IMR-90 (cell line): ENCODE results near the gene MMD. TPM values are rescaled to one million over a fixed set of nuclear protein-coding genes. Genes with fewer than 3 reads are reported as not detected.

Experiments used
- ATAC-seq: fragments of 200-7000 bp; cut with Tn5 transposase; 2 replicates; pipeline ENCODE4 v1.9.1; 2020; ENCODE audit warnings: low read depth, mild to moderate bottlenecking, moderate library complexity
- BruUV-seq: library from RNA; stranded (reverse); fragments of 400-500 nt; replicated peaks from 2 replicates; lab custom pipeline; 2021; lab: Mats Ljungman, UMichigan
- CTCF ChIA-PET: fragments of 300-600 bp; formaldehyde crosslinking; extraction: SDS; loops from one replicate; lab custom pipeline; 2021; ENCODE audit warnings: antibody characterized with exemption; lab: Yijun Ruan, JAX
- POLR2A ChIA-PET: fragments of 300-600 bp; sonication (Branson Sonifier 250); formaldehyde crosslinking; loops from one replicate; lab custom pipeline; 2022; ENCODE audit warnings: antibody characterized with exemption; ENCODE audit not compliant: unreplicated experiment; lab: Charles Lee
- DNase-seq: peaks from one replicate; pipeline ENCODE4 v3.0.0; 2013
- H2AFZ ChIP-seq: replicated peaks from 2 replicates; pipeline ENCODE3; 2013; ENCODE audit warnings: low read length, mild to moderate bottlenecking; ENCODE audit not compliant: poor library complexity
- H2AK5ac ChIP-seq: 2 replicates; pipeline ENCODE4 v1.6.1; 2013; ENCODE audit warnings: low read depth, low read length, inconsistent platforms
- H2AK9ac ChIP-seq: replicated peaks from 2 replicates; pipeline ENCODE3; 2013; ENCODE audit warnings: mild to moderate bottlenecking, low read depth, low read length, moderate library complexity; ENCODE audit not compliant: poor library complexity
- H2BK120ac ChIP-seq: 2 replicates; pipeline ENCODE4 v1.6.1; 2013; ENCODE audit warnings: low read depth, low read length, inconsistent platforms
- H2BK15ac ChIP-seq: 3 replicates; pipeline ENCODE4 v1.6.1; 2013; ENCODE audit warnings: low read depth, low read length, inconsistent platforms
- H2BK20ac ChIP-seq: 2 replicates; pipeline ENCODE4 v1.6.1; 2013; ENCODE audit warnings: low read depth, mild to moderate bottlenecking, inconsistent platforms, low read length, moderate library complexity
- H2BK5ac ChIP-seq: 2 replicates; pipeline ENCODE4 v1.6.1; 2013; ENCODE audit warnings: mild to moderate bottlenecking, low read depth, low read length, inconsistent platforms; ENCODE audit not compliant: poor library complexity, severe bottlenecking
- H3K14ac ChIP-seq: replicated peaks from 2 replicates; pipeline ENCODE4 v1.6.1; 2013; ENCODE audit warnings: low read depth, low read length, inconsistent platforms
- H3K18ac ChIP-seq: 2 replicates; pipeline ENCODE4 v1.6.1; 2013; ENCODE audit warnings: low read depth, low read length, control low read depth
- H3K23ac ChIP-seq: 2 replicates; pipeline ENCODE4 v1.6.1; 2013; ENCODE audit warnings: low read depth, low read length, inconsistent platforms
- H3K27ac ChIP-seq: 2 replicates; pipeline ENCODE4 v1.5.1; 2013; ENCODE audit warnings: mild to moderate bottlenecking, control low read depth, low read length; ENCODE audit not compliant: insufficient read depth
- H3K27me3 ChIP-seq: 2 replicates; pipeline ENCODE4 v1.6.1; 2013; ENCODE audit warnings: low read length; ENCODE audit not compliant: control insufficient read depth, insufficient read depth
- H3K36me3 ChIP-seq: 2 replicates; pipeline ENCODE4 v1.6.1; 2013; ENCODE audit warnings: low read length, mixed read lengths; ENCODE audit not compliant: control insufficient read depth, insufficient read depth
- H3K4ac ChIP-seq: 2 replicates; pipeline ENCODE4 v1.6.1; 2013; ENCODE audit warnings: low read depth, low read length, inconsistent platforms
- H3K4me1 ChIP-seq: 2 replicates; pipeline ENCODE4 v1.6.1; 2013; ENCODE audit warnings: low read length, mixed read lengths; ENCODE audit not compliant: control insufficient read depth, insufficient read depth
- H3K4me2 ChIP-seq: 2 replicates; pipeline ENCODE4 v1.6.1; 2013; ENCODE audit warnings: low read depth, mild to moderate bottlenecking, control low read depth, low read length, moderate library complexity
- H3K4me3 ChIP-seq: 2 replicates; pipeline ENCODE4 v1.5.1; 2013; ENCODE audit warnings: low read depth, mild to moderate bottlenecking, control low read depth, low read length, moderate library complexity; ENCODE audit not compliant: insufficient read depth
- H3K56ac ChIP-seq: 2 replicates; pipeline ENCODE4 v1.6.1; 2013; ENCODE audit warnings: low read length, inconsistent platforms; ENCODE audit not compliant: insufficient read depth; ENCODE audit errors: extremely low read depth
- H3K79me1 ChIP-seq, 2 experiments: 2 replicates each; pipeline ENCODE4 v1.6.1; 2013; ENCODE audit warnings: low read length in 2 of 2, inconsistent platforms in 1 of 2, low read depth in 1 of 2
- H3K9ac ChIP-seq: 2 replicates; pipeline ENCODE4 v1.6.1; 2013; ENCODE audit warnings: low read depth, low read length, control low read depth
- H3K9me1 ChIP-seq: 2 replicates; pipeline ENCODE4 v1.6.1; 2013; ENCODE audit warnings: low read length, inconsistent platforms; ENCODE audit not compliant: insufficient read depth
- H3K9me3 ChIP-seq: 2 replicates; pipeline ENCODE4 v1.6.1; 2013; ENCODE audit warnings: low read length; ENCODE audit not compliant: control insufficient read depth, insufficient read depth
- H4K20me1 ChIP-seq: 2 replicates; pipeline ENCODE4 v1.6.1; 2013; ENCODE audit warnings: low read length, inconsistent platforms; ENCODE audit not compliant: insufficient read depth
- H4K5ac ChIP-seq: 2 replicates; pipeline ENCODE4 v1.6.1; 2013; ENCODE audit warnings: mild to moderate bottlenecking, low read depth, low read length, control low read depth
- H4K8ac ChIP-seq, 2 experiments: 2 replicates each; pipeline ENCODE4 v1.6.1; 2013; ENCODE audit warnings: low read depth in 2 of 2, low read length in 2 of 2, control low read depth in 1 of 2, inconsistent platforms in 1 of 2
- H4K91ac ChIP-seq: 2 replicates; pipeline ENCODE4 v1.6.1; 2013; ENCODE audit warnings: low read depth, low read length, inconsistent platforms; ENCODE audit not compliant: insufficient read depth
- CEBPB ChIP-seq: IDR thresholded peaks from 2 replicates; pipeline ENCODE4 v1.6.1; 2012; ENCODE audit warnings: low read depth, low read length, improper control_type of control experiment
- MXI1 ChIP-seq: IDR thresholded peaks from 2 replicates; pipeline ENCODE4 v1.6.1; 2012; ENCODE audit warnings: low read depth, mild to moderate bottlenecking, low read length, moderate library complexity, borderline replicate concordance
- NFE2L2 ChIP-seq: fragments of 150-350 bp; IDR thresholded peaks from 2 replicates; pipeline ENCODE4 v1.6.1; 2016; ENCODE audit warnings: low read depth, mild to moderate bottlenecking, low read length
- POLR2A ChIP-seq: IDR thresholded peaks from 2 replicates; pipeline ENCODE4 v1.6.1; 2012; ENCODE audit warnings: mild to moderate bottlenecking, low read depth, low read length
- RAD21 ChIP-seq: IDR thresholded peaks from 2 replicates; pipeline ENCODE4 v1.6.1; 2012; ENCODE audit warnings: low read length, improper control_type of control experiment
- SMC3 ChIP-seq: fragments of 150-350 bp; IDR thresholded peaks from 2 replicates; pipeline ENCODE4 v1.6.1; 2016; ENCODE audit warnings: low read depth, mild to moderate bottlenecking, antibody characterized with exemption, low read length, moderate library complexity
- WGBS, 2 experiments: methylation state at CpG; one replicate each; pipeline versions ENCODE4 v1.1.5 to v1.1.7; 2013; ENCODE audit warnings: missing lambda C conversion rate in 2 of 2; ENCODE audit not compliant: insufficient read length in 1 of 2; ENCODE audit errors: extremely low coverage in 2 of 2; 5-methylcytosine and 5-hydroxymethylcytosine counted together
- dilution Hi-C: fragments of 300-500 bp; cut with HindIII; formaldehyde crosslinking; loops from one replicate; pipeline ENCODE4 v1.14.3; 2018; ENCODE audit warnings: low sequenced_read_pairs; ENCODE audit not compliant: unreplicated experiment
- in situ Hi-C: fragments of 300-500 bp; cut with MboI; formaldehyde crosslinking; loops from 3 replicates; pipeline ENCODE4 v1.14.3; 2019; ENCODE audit warnings: low sequenced_read_pairs, inconsistent platforms, mixed read lengths
- intact Hi-C: fragments of 100-400 bp; cut with micrococcal nuclease; formaldehyde crosslinking; loops from 2 replicates; pipeline ENCODE4 v1.10.0; 2022
- polyA plus RNA-seq, 3 experiments: library from polyadenylated mRNA; depleted of rRNA; stranded (reverse); fragments of >200 nt; gene quantifications; 2 replicates each; pipeline ENCODE4 v1.2.3, GENCODE V29; 2012; ENCODE audit warnings: low replicate concordance in 1 of 3
- total RNA-seq: library from RNA; depleted of rRNA; stranded (reverse); fragments of >200 nt; gene quantifications from 2 replicates; pipeline ENCODE4 v1.2.3, GENCODE V29; 2012

MMD gene
- total and polyA plus RNA-seq, 2 of the 4 experiments (the other 2 are of a cell fraction), result 6.3 to 7.0 TPM

GRCh38 chr17:55388842-55389241 lies 32.8 kb downstream of the MMD start:
- Histone ChIP-seq H3K79me1 (no peaks in the 10 kb centered on the region), H2BK5ac (no peak overlapping the region), H3K56ac (no peak overlapping the region), H2AK9ac (no peak overlapping the region), H2BK120ac (no peak overlapping the region), H3K27ac (no peak overlapping the region), H3K18ac (no peak overlapping the region), H3K4me1 (no peaks in the 10 kb centered on the region), H3K9me1 (0 out of 2 replicates have a peak, but pooled peaks cover 6% of the 10 kb centered on the region), H4K5ac (no peak overlapping the region), H3K14ac (no peak overlapping the region), H2AK5ac (no peak overlapping the region), H4K91ac (no peak overlapping the region), H3K4me2 (no peak overlapping the region), H4K20me1 (no peaks in the 10 kb centered on the region), H3K27me3 (no peaks in the 10 kb centered on the region; the same call in 1 of the 2 replicates), H3K4ac (no peak overlapping the region), H3K23ac (no peak overlapping the region), H4K8ac (no peak overlapping the region), H2AFZ (no peak overlapping the region), H3K9me3 (no peaks in the 10 kb centered on the region), H3K4me3 (no peak overlapping the region), H3K36me3 (no peaks in the 10 kb centered on the region), H2BK20ac (no peak overlapping the region), H3K9ac (no peak overlapping the region), H2BK15ac (no peak overlapping the region)
- POLR2A ChIA-PET, result no interaction called here
- no peak for TF ChIP-seq NFE2L2
- no peak for TF ChIP-seq SMC3
- TF ChIP-seq MXI1, result no peak
- TF ChIP-seq RAD21, result no peak
- no peak for TF ChIP-seq CEBPB
- no peak for TF ChIP-seq POLR2A
- ATAC-seq (no peak), DNase-seq (no peak)
- in situ Hi-C loops, result no loop called here
- no CpG with 5 or more reads among the region's 3 CpGs for WGBS, 2 experiments
- no TSS peak for BruUV-seq
- CTCF ChIA-PET, result interaction anchor here (0.7 to 1.6 kb wide), 2 partner anchors 10 to 63 kb away, joined by 3 read pairs; no protein-coding TSS in a partner anchor
- dilution Hi-C loops, result no loop called here
- intact Hi-C loops, result no loop called here
